ENCODE results near the gene FUZ.

Gene FUZ

GRCh38 chr19:49805822-49806619 lies 7.1 kb downstream of the FUZ start:
- DNase-seq = no peak

GRCh38 chr19:49803529-49803856 lies 9.6 kb downstream of the FUZ start:
- DNase-seq = no peak

- DNase-seq = no peak
These were observed 10.1 kb downstream of the FUZ start for GRCh38 chr19:49802836-49803528.

- DNase-seq = peak; percentile 45
These were observed 11.0 kb downstream of the FUZ start for GRCh38 chr19:49801966-49802661.

GRCh38 chr19:49801401-49801888 lies 11.6 kb downstream of the FUZ start:
- DNase-seq = no peak

GRCh38 chr19:49800771-49801170 lies 12.3 kb downstream of the FUZ start:
- no peak for DNase-seq

- DNase-seq = no peak
These were observed 13.2 kb downstream of the FUZ start for GRCh38 chr19:49799798-49800376.

- no peak for DNase-seq
These were observed 13.8 kb downstream of the FUZ start for GRCh38 chr19:49799271-49799797.

- no peak for DNase-seq
These were observed 14.5 kb downstream of the FUZ start for GRCh38 chr19:49798574-49798973.

- DNase-seq = no peak
These were observed 17.5 kb downstream of the FUZ start for GRCh38 chr19:49795615-49796014.

- DNase-seq = no peak
These were observed 19.6 kb downstream of the FUZ start for GRCh38 chr19:49793561-49793840.

GRCh38 chr19:49792829-49793560 lies 20.1 kb downstream of the FUZ start:
- no peak for DNase-seq

GRCh38 chr19:49791776-49792445 lies 21.2 kb downstream of the FUZ start:
- no peak for DNase-seq

GRCh38 chr19:49790866-49791265 lies 22.2 kb downstream of the FUZ start:
- DNase-seq = no peak

GRCh38 chr19:49788857-49789256 lies 24.2 kb downstream of the FUZ start:
- no peak for DNase-seq

GRCh38 chr19:49787746-49788145 lies 25.3 kb downstream of the FUZ start:
- no peak for DNase-seq

GRCh38 chr19:49786376-49786820 lies 26.7 kb downstream of the FUZ start:
- no peak for DNase-seq

GRCh38 chr19:49782515-49782914 lies 30.6 kb downstream of the FUZ start:
- DNase-seq = no peak

GRCh38 chr19:49781394-49781793 lies 31.7 kb downstream of the FUZ start:
- no peak for DNase-seq

GRCh38 chr19:49780861-49781260 lies 32.2 kb downstream of the FUZ start:
- no peak for DNase-seq

GRCh38 chr19:49779731-49780555 lies 33.1 kb downstream of the FUZ start:
- DNase-seq = no peak
